HG02973 (cell line): ENCODE measurements around the gene RAB8B.
"Not testable (repeated sequence)": the region's sequence is repeated elsewhere in the genome, so short reads cannot be mapped to it uniquely, and the experiment has no call there.

ENCODE experiments used
- ATAC-seq: cut with Tn5 transposase; IDR thresholded peaks from one replicate; pipeline ENCODE4 v1.9.1; 2021; ENCODE audit warnings: moderate library complexity; ENCODE audit not compliant: unreplicated experiment

Gene RAB8B

DNA sequence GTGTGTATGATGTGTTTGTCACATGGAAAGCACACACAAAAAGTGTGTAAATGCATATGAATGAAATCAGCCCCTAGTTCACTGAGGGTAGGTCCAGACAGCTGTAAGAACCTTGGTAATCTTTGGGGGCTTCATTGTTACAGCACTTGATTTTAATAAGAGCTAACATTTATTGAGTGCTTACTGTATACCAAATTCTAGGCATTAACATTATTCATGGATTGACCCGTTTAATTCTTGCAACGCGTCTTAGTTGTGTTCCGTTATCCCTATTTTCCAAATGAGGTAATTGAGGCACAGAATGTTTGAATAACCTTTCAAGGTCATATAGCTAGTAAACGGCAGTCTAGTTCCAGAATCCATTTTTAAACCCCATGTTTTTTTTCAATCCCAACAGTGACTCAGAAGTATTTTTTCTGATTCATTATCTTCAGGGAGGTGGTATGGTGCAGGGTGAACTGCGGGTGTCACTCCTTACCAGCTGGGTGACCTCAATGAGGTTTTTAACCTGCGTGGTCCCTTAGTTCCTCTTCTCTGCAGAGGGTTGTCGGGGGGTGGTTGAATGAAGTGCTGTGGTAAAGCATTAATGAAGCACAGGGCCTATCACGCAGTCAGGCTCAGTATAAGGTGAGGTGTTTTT, 14.2 kb downstream of the RAB8B start:
- ATAC-seq, result peak; percentile 60

DNA sequence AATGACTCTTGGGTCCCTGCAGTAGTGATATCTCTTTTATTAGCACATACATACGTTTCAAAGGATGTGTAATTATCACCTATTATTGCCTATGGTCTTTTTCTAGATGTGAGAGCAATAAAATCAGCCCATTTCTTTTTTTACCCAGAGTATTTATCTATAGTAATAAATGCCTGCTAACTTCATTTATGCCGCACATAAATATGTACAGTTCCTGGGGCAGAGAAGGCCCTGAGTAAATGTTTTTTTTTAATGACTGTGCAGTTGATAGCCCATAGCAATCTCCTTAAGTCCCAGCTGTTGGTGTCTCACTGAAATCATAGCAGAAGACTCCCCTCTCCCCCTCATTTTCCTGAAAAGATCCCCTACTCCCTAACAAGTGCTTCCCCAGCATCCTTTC, 16.7 kb downstream of the RAB8B start:
- ATAC-seq, result no peak

DNA sequence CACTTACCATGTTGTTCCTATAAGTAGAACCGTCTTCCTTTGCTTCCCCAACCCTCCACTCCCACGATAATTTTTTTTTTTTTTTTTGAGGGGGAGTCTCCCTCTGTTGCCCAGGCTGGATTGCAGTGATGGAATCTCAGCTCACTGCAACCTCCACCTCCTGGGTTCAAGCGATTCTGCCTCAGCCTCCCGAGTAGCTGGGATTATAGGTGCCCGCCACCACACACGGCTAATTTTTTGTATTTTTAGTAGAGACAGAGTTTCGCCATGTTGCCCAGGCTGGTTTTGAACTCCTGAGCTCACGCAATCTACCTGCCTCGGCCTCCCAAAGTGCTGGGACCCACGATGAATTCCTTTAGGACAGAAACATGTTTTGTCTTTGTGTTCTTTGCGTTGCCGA, 19.4 kb downstream of the RAB8B start:
- not testable (repeated sequence) for ATAC-seq

DNA sequence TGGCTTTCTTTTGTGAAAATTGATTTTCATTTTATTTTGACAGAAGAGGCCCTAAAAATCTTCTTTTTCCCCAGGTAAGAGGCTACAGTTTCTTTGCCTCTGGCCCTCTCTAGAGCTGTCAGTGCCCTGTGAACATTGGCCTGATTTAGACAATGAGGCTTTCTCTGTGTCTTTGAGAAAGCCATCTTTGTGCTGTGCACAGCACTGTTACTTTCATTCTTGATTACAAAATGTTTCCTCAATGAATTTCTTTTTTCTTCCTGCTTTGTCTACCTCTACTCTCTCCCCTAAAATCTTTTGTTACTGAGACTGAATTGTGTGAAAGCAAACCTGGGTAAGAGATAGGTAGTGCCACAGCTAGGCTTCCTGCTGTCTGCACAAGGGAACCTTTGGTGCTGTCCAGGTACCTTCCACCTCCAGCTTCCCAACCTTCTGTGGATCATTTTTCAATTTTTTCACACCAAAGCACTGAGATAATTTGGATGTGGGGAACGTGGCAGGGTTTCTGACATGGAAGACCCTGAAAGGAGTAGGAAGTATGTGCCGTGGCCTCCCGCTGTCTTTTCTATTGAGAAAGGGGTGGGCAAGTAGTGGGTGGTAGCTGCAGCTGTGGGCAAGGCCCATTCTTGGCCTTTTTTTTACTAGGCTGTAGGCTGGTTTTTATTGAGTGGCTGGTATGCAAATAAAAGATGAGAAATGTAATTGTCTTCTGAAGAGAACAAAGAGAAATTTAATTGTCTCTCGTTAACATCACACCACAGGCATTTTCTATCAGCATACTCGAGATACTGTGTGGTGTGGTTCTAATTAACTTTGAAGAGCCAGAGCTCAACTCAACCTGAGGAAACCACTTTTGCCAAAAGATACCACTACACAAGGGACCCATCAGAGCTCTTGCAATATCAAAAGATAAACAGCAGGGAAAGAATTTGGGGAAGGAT, 21.0 kb downstream of the RAB8B start:
- ATAC-seq, result no peak

DNA sequence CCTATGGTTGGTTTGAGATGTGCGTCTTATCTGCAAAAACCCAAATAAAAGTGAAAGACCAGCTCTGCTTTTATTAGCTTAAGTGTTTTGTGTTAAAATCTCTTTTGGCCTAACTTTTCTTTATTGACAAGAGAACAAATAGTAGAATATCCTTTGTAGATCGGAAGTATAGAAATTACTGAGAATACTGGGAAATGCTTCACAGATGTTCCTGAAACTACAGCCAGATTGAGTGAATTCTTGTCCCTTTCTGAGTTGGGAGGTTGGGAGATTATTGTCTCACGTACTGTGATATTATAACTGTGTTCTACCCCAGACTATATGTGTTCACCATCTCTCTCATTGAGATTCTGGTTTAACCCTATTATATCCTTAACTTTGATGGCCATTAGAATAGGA, 21.7 kb downstream of the RAB8B start:
- no peak for ATAC-seq

DNA sequence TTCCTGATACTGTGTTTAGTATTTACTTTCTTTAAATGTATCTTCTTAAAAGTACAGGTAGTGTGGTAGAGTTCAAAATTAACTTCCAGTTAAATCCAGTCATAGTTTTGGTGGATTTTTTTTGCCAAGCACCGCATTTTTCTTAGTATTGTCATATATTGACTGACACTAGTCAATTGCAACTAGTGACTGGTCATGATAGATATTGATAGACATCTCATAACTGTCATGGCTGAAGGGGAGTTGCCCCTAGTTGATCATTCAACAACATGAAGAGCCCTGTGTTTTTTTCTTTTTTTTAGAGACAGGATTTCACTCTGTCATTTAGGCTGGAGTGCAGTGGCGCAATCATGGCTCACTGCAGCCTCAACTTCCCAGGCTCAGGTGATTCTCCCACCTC, 22.1 kb downstream of the RAB8B start:
- no peak for ATAC-seq

DNA sequence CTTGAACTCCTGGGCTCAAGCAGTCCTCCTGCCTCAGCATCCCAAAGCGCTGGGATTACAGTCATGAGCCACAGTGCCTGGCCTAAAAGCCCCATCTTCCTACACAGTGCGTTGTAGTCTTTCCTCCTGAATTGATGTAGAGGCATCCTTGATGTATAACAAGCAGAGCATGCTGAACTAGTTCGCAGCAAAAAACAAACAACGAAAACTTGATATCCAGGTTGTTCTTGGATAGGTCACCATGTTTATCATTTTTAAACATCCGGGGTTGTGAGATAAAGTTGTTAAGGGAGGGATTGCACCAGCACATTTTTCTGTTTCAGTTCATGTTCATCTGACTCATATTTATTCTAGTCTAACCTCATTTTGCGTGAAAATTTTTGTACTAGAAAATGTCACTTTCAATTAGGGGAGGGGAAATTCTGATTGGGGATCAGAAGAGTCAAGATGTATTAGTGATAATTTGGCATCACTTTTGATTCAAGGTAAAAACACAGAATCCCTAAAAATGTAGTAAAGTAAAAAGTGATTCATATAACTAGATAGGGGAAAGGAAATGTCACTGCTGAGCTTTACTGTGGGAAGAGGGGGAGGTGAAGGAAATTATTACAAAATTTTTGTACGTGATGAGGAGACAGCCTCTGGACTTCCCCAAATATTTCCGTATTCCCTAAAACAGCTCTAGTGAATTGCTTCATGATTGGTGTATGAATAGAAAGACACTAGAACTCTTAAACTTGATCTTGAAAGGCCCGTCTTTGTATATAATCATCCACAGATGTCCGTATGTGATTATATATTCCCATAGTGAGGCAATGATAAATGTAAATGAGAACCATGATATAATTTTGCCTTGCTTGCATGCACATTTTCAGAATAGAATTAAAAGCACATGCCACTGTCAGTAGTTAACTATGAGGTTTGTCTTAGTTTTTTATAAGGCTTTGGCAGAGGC, 22.9 kb downstream of the RAB8B start:
- no peak for ATAC-seq

DNA sequence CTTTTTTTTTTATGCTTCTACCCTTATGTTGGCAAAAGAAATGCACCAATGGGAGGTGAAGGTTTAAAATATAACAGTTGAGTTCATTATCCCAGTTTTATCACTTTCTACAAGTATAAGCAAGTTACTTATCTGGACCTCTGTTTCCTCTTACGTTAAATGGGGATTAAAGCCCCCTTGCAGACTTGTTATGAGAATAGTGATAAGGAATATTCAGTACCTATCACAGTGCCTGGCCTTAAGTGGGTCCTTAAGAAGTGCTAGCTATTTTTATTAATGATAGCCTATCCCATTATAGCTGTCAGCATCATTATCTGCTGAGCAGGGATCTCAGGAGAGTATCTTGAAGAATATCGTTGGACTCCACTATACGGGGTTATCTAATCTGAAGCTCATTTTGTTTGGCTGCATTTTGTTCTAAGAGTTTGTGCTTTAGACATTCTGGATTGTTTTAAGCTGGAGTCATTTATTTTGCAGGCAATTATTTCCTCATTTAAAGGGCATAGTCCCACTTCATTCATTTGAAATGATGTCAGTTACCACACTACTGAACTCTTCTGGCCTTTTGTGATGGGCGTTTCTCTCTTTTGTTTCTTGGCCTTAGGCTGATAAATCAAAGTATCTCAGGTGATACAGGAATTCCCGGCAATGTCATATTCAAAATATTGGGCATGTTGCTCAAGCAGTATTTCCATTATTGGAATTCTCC, 28.8 kb downstream of the RAB8B start:
- ATAC-seq, result no peak

DNA sequence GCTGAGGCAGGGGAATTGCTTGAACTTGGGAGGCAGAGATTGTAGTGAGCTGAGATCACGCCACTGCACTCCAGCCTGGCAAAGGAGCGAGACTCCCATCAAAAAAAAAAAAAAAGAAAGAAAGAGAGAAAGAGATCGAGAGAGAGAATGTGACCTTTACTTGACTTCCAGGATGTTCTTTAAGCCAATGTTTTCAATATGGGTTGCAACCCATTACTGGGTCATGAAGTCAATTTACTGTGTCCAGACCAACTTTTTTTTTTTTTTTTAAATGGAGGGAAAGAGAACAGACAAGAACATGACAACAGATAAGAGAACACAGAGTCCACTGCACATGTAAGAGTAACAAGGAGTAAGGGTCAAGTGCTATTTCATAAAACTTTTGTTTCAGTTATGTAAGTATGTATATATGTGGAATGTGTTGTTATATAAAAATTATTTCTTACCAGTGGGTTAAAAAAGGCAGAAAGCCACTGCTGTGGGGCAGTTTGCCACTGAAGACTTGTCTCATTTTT, 29.8 kb downstream of the RAB8B start:
- no peak for ATAC-seq

DNA sequence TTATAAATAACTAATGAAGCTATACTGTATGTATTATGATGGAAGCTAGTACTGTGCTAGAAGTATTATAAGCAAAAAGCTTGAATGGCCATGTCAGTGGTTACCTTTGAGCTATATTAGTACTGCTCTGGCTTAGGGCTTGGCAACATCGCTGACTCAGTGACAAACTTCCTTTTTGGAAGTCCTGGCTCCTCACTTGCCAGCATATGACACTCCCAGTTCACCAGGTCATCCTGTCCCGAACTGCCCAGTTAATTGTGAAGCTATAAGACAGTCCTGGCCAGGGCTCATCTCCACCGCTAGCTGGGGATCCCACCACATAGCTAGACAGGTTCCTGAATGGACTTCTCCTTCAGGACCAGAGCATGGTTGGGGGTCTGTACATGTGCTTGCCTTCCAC, 31.9 kb downstream of the RAB8B start:
- ATAC-seq, result no peak

DNA sequence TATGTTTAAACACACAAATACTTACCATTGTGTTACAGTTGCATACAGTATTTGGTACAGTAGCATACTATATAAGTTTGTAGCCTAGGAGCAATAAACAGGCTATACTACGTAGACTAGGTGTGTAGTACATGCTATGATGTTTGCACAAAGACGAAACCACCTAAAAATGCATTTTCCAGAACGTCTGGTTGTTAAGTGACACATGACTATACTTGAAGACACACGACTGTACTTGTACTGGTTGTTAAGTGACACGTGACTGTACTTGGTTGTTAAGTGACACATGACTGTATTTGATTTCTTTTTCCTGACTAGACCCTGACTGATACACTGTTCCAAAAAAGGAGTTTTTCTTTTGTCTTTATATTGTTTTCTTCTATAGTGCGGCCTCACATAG, 34.1 kb downstream of the RAB8B start:
- no peak for ATAC-seq

DNA sequence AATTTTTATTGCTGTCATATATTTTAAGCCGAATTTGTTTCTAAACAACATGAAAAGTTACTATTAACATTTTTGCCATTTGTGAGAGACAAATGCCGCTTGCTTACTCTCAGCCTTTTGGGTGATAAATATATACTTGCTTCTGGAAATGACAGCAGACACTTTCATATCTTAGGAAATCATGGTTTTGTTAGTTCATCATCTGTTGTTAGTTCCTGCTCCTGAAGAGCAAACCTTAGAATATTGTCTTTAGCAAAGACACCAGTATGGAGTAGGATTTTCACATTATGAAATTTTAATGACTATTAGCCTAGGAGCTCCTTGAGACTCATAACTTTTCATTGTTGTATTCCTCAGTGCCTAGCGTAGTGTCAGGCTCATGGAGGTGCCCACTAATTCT, 36.0 kb downstream of the RAB8B start:
- ATAC-seq, result no peak

DNA sequence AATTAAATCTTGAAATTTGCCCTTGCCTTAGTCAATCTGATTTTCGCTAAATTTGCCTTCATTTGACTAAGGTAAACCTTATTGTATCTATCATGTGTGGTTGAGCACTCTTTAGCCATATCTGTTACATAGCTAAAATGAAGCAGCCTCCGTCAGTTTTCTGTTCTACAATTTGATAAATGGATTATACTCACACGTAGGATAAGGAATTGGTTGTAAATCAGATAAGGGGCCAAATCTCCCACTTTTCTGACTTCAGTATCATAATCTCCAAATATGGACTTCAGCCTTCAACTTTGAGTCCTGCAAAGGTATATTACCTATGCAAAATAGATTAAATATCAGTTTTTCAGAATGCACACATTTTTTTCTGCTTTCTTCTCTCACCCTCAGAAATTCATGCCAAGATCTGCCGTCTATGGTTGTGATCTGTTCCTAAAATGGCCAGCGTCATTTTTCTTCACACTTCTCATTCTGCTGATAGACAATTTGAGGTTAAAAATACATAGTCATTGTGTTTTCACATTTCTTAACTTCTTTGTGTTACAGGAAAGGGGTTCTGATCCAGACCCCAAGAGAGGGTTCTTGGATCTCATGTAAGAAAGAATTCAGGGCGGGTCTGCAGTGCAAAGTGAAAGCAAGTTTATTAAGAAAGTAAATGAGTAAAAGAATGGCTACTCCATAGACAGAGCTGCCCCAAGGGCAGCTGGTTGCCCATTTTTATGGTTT, 36.9 kb downstream of the RAB8B start:
- no peak for ATAC-seq

DNA sequence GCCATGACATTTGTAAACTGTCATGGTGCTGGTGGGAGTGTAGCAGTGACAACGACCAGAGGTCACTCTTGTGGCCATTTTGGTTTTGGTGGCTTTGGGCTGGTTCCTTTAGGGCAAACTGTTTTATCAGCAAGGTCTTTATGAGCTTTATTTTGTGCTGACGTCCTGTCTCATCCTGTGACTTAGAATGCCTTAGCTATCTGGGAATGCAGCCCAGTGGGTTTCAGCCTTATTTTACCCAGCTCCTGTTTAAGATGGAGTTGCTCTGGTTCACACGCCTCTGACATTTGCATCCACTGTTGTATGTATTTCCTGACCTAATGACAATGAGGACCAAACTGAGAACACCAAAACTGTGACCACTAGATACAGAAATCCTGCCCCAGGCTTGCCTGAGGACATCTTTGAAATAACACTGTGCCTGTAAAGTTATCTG, 37.6 kb downstream of the RAB8B start:
- no peak for ATAC-seq

DNA sequence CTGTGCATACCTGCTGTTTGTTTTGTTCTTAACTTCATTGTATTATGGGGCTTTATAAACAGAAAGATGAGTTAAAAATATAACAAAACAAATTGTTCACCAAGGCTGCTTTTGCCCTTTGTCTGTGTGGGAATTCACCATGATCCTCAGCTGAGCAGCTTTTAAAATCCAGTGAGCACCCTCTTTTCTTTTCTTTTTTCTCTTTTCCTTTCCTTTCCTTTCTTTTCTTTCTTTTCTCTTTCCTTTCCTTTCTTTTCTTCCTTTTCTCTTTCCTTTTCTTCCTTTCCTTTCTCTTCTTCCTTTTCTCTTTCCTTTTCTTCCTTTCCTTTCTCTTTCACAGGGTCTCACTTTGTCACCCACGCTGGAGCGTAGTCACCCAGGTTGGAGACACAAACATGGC, 38.3 kb downstream of the RAB8B start:
- ATAC-seq, result no peak

DNA sequence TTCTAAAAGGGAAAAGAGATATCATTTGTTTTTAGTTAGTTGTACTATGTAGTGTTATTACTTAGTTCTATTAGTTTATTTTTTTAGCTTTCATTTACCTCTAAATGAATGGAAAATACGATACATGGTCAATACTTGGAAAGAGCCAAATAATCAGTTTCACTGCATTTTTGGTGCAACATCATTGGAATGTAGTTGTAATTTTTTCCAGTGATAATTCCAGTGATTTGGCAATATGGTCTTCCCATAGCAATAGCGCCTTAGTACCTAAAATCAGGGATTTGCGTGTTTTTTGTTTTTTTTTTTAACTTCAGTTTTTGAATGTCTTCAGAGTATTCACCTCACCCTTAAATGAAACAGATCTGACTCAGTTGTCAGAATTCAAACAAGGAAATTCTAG, 41.8 kb downstream of the RAB8B start:
- no peak for ATAC-seq

DNA sequence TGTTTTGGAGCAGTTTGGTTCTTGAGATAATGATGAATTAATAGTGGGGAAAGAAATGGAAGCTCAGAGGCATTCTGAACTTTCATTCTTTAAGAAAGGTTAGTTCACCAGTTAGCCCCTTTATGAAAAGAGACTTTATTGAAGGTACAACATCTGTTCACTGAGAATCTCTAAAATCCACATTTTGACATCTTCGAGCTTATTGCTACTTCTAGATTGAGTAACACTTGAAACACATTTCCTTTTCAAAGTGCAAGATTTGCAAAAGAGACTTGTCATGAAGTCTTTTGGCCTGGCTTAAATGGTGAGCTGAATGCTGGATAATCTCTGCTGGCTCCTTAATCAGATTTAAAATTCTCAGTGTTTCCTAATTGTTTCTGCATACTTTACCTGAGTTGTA, 42.3 kb downstream of the RAB8B start:
- no peak for ATAC-seq

DNA sequence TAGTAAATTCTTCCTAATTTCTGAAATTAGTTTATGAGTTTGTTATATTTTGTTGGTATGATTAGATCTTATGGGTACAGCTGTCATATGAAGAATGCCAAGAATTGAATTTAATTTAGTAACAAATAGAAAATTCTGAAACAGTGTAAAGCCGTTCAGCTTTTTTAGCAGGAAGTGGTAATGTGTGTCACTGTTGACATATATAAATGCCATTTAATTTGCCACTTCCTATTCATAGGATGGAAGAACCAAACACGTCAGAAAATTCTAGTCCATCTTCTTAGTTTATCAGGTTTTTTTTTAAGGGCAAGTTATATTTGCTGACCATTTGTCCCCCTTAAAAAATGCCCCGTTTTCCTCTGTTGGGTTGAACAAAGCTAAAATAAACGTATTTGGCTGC, 43.0 kb downstream of the RAB8B start:
- ATAC-seq, result no peak

DNA sequence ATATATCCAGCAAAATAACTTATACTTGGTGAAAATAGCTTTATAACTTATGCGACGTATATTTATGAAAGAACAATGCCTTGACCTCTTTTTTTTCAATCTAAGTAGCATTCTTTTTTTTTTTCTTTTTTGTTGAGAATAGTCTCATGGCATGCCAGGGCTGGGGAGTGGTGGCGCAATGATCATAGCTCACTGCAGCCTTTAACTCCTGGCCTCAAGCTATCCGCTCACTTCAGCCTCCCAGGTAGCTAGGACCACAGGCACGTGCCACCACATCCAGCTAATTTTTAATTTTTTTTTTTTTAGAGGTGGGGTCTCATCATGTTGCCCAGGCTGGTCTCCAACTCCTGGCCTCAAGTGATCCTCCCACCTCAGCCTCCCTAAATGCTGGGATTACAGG, 43.5 kb downstream of the RAB8B start:
- no peak for ATAC-seq
